NCI-H2196 (cell line): ENCODE data around the gene USH2A.

Experiments
- DNase-seq: peaks from one replicate; lab custom pipeline; 2025; ENCODE audit not compliant: unreplicated experiment; lab: John Stamatoyannopoulos, UW

USH2A gene

GRCh38 chr1:216303690-216304089 is 119.6 kb downstream of the USH2A start:
- no peak for DNase-seq

- DNase-seq: no peak
These were observed 129.6 kb downstream of the USH2A start for GRCh38 chr1:216293683-216294082.

GRCh38 chr1:216290074-216290473 is 133.2 kb downstream of the USH2A start:
- no peak for DNase-seq

GRCh38 chr1:216285052-216285451 is 138.2 kb downstream of the USH2A start:
- DNase-seq: no peak

- DNase-seq: no peak
These were observed 141.5 kb downstream of the USH2A start for GRCh38 chr1:216281757-216282156.

GRCh38 chr1:216270086-216270773 is 153.0 kb downstream of the USH2A start:
- DNase-seq: no peak

GRCh38 chr1:216261631-216262030 is 161.6 kb downstream of the USH2A start:
- DNase-seq: no peak

- DNase-seq: no peak
These were observed 164.4 kb downstream of the USH2A start for GRCh38 chr1:216258856-216259255.

GRCh38 chr1:216258386-216258785 is 164.9 kb downstream of the USH2A start:
- DNase-seq: no peak

GRCh38 chr1:216250861-216251260 is 172.4 kb downstream of the USH2A start:
- no peak for DNase-seq

- no peak for DNase-seq
These were observed 174.6 kb downstream of the USH2A start for GRCh38 chr1:216248628-216249027.

- DNase-seq: no peak
These were observed 175.3 kb downstream of the USH2A start for GRCh38 chr1:216247937-216248336.

- no peak for DNase-seq
These were observed 176.6 kb downstream of the USH2A start for GRCh38 chr1:216246577-216247203.

GRCh38 chr1:216238844-216239243 is 184.4 kb downstream of the USH2A start:
- DNase-seq: no peak

GRCh38 chr1:216237927-216238542 is 185.2 kb downstream of the USH2A start:
- no peak for DNase-seq

- no peak for DNase-seq
These were observed 199.0 kb downstream of the USH2A start for GRCh38 chr1:216224233-216224632.

GRCh38 chr1:216223486-216223885 is 199.8 kb downstream of the USH2A start:
- no peak for DNase-seq

GRCh38 chr1:216222288-216222687 is 201.0 kb downstream of the USH2A start:
- no peak for DNase-seq

GRCh38 chr1:216221260-216221700 is 202.0 kb downstream of the USH2A start:
- peak; percentile 84 for DNase-seq

GRCh38 chr1:216216305-216216704 is 206.9 kb downstream of the USH2A start:
- no peak for DNase-seq

GRCh38 chr1:216215169-216215568 is 208.1 kb downstream of the USH2A start:
- DNase-seq: no peak

- no peak for DNase-seq
These were observed 210.4 kb downstream of the USH2A start for GRCh38 chr1:216212826-216213225.
